ENCODE data around the gene NUP153.

NUP153 gene

GRCh38 chr6:17656092-17656491 lies 50.6 kb downstream of the NUP153 start:
- DNase-seq: no peak

- DNase-seq: no peak
These were observed 53.4 kb downstream of the NUP153 start for GRCh38 chr6:17653198-17653882.

- DNase-seq: no peak
These were observed 55.9 kb downstream of the NUP153 start for GRCh38 chr6:17650656-17651309.

DNA sequence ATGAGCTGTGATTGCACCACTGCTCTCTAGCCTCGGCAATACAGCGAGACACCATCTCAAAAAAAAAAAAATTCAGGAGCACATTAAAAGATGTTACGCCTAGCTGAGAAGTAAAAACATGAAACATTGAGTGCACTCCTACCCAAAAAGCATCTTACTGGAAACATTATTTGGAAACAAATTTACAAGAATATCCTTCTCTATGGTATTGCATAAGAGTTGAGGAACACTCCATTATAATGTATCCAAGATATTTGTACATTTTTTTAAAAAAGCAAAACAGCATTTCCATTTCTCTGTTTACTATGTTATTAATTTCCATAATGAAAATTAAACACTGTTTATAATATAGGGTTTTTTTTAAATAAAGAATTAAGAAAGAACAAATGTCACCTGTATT lies 58.0 kb downstream of the NUP153 start:
- no peak for DNase-seq

GRCh38 chr6:17640477-17640917 lies 66.2 kb downstream of the NUP153 start:
- no peak for DNase-seq

- no peak for DNase-seq
These were observed 68.5 kb downstream of the NUP153 start for GRCh38 chr6:17638212-17638715.

GRCh38 chr6:17635568-17635967 lies 71.2 kb downstream of the NUP153 start:
- no peak for DNase-seq

- DNase-seq: no peak
These were observed 73.1 kb downstream of the NUP153 start for GRCh38 chr6:17633465-17634188.

GRCh38 chr6:17632934-17633333 lies 73.8 kb downstream of the NUP153 start:
- DNase-seq: no peak

DNA sequence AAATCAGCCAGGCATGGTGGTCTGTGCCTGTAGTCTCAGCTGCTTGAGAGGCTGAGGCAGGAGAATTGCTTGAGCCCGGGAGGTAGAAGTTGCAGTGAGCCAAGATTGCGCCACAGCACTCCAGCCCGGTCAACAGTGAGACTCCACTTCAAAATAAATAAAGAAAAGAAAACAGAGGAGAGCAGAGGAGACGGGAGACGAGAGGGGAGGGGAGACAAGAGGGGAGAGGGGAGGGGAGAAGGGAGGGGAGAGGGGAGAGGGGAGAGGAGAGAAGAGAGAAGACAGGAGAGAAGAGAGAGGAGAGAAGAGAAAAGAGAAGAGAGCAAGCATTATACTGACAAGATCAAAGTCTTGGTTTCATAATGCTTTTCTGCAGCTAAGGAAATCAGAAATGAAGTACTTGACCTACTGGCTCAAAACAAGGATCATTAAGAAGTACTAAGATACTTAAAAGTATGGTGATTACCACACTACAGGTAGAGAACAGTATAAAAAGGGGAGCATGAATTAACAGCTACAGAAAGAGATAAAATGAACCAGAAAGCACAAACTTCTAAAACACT lies 76.1 kb downstream of the NUP153 start:
- no peak for DNase-seq

DNA sequence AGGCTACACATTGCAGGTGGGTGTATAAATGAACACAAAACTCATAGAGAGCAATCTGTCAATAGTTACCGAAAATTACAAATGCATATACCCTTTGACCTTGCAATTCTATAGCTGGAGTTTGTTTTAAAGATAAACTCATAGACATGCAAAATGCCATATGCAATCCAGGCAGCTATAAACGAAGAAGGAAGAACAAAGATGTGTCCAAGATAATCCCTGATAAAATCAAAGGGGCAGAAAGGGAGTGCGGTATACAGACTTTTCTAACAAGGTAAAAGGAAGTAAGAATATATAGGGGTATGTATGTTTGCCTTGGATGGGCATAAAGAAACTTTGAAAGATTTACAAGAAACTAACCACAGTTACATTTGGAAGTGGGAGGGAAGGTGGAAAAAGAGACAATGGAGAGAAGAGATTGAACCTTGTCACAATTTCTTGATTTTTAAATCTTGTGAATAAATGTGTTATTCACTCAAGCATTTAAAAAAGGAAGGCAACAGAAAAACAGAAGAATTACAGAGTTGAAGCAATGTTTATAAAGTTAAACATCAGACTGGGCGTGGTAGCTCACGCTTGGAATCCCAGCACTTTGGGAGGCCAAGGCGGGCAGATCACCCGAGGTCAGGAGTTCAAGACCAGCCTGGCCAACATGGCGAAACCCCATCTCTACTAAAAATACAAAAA lies 76.8 kb downstream of the NUP153 start:
- no peak for DNase-seq

DNA sequence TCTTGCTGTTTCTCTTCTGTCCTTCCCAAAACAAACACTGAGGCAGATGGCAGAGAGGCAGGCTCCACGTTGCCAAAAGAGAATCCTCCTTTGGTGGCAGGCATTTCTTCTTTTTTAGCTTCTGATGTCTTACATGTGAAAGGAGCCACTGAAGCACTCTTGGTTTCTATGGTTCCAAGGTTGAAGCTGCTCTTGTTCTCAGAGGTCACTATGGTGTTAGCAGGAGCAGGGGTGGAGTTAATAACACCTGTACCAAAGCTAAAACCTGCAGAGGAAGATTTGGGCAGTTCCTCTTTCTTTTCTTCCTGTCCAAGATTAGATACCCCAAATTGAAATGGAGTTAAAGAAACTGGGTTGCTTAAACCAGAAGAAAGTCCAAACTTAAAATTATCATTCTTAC lies 77.9 kb downstream of the NUP153 start:
- DNase-seq: no peak

DNA sequence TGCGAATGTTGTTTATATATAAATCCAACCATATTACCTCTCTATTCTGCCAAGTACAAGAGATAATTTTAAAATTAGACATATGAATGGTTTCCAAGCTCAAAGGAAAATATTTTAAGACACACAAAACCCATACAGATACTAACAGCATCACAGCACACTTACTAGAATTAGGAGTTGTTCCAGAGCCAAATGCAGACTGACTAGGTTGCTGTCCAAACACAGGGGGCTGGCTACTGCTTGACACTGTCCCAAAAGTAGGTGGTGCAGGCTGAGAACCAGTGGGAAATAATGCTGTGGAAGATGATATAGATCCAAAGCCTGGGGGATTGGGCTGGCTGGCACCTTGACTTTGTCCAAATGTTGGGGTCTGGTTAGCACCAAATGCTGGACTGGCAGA lies 82.3 kb downstream of the NUP153 start:
- DNase-seq: no peak

DNA sequence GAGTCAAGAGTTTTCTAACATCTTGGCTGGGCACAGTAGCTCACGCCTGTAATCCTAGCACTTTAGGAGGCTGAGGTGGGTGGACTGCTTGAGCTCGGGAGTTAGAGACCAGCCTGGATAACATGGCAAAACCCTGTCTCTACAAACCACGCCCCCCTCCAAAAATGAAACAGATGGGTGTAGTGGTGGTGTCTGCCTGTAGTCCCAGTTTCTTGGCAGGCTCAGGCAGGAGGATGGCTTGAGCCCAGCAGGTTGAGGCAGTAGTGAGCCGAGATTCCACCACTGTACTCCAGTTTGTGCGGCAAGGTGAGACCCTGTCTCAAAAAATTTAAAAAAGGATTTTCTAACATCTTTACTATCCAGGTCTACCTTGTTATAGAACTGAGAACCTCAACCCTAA lies 84.6 kb downstream of the NUP153 start:
- DNase-seq: no peak

DNA sequence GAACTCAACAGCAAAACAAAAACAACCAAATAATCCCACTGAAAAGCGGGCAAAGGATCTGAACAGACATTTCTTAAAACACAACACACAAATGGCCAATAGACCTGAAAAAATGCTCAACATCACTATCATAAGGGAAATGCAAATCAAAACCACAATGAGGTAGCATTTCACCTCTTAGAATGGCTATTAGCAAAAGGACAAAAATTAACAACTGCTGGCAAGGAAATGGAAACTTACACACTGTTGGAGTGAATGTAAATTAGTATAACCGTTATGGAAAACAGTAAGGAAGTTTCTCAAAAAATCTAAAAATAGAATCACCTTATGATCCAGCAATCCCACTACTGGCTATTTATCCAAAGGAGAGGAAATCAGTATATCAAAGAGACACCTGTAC lies 85.7 kb downstream of the NUP153 start:
- no peak for DNase-seq

DNA sequence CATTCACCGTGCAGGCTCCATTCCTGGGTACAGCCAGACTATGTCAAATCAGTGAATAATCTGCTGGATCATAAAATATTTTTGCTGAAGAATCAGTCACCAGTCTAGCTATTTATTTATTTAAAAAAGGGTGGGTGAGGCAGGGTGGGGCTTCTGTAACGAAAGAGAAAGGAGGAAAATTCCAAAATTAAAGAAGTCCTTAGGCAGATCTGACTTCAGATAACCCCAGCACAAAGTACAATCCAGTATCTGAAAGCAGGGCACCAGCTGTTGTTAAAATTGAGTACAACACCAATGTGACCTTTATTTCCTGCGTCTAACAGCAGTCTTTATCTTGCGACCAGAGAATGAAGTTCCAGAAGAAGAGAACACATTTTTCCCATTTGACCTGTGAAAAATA lies 90.9 kb downstream of the NUP153 start:
- DNase-seq: no peak

GRCh38 chr6:17612048-17612447 lies 94.7 kb downstream of the NUP153 start:
- DNase-seq: no peak

DNA sequence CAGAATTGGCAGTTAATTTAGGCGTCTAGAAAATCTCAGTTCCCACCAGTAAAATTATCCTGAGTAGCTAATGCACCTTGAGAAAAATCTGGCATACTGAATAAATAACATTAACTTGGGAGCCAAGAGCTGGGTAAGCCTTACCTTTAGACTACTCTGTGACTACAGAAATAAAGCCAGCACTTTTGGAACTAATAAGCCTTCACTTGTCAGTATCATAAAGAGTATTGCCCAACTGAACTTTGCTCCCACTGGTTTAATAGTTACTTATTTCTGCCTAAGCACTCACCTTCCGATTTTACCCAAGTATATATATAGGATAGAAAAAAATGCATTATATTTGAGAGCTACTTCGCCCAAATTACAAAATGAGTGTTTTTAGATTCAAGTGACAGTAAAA lies 95.9 kb downstream of the NUP153 start:
- no peak for DNase-seq

GRCh38 chr6:17606606-17607005 lies 100.1 kb downstream of the NUP153 start:
- no peak for DNase-seq

DNA sequence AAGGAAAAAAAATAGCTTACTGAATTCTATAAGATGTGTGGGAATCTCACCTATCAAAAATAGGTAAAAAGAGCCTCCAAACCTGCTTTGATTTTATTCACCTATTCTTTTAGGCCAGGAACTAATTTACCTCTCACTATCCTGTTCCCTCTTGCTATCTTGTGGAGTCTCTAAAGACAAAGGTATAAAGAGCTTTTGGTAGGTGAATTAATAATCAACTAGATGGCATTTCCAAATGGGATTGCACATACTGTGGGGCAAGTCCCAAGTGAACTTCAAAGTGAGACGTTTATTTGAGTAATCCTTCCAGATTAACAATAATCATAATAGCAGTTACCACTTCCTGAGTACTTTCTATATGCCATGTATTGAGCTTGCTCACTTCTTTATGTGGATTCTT lies 103.8 kb downstream of the NUP153 start:
- no peak for DNase-seq

- no peak for DNase-seq
These were observed 105.4 kb downstream of the NUP153 start for GRCh38 chr6:17601386-17601703.

GRCh38 chr6:17600527-17601385 lies 106.0 kb downstream of the NUP153 start:
- DNase-seq: peak; percentile 43
